ENCODE measurements around the gene JPH2.

JPH2 gene
- long read RNA-seq, result 0 reads

- Histone ChIP-seq H3K27ac (replicated peaks) (no peak within 1 kb of the TSS), H3K27me3 (ENCODE audit: insufficient read depth, poor library complexity, severe bottlenecking) (peaks cover 13% of the 10 kb centered on the region), H3K4me3 (replicated peaks; ENCODE audit: insufficient read depth, low read length) (no peak within 1 kb of the TSS)
- DNase-seq (ENCODE audit: low read depth in 1 of 2, low spot score in 1 of 2), result no peak
- TF ChIP-seq POLR2AphosphoS5 (IDR thresholded peaks at IDR 0.05; ENCODE audit: low read depth), result no peak
- no peak for TF ChIP-seq REST (IDR thresholded peaks at IDR 0.05; ENCODE audit: insufficient replicate concordance, low read depth)
- no peak for TF ChIP-seq CTCF (IDR thresholded peaks at IDR 0.05; ENCODE audit: insufficient read depth, low read length)
- TF ChIP-seq GABPA (IDR thresholded peaks at IDR 0.05; ENCODE audit: low read depth), result no peak
- TF ChIP-seq SPI1 (IDR thresholded peaks at IDR 0.05; ENCODE audit: borderline replicate concordance, low read depth), result no peak
These were observed at the start of gene JPH2 for GRCh38 chr20:44187054-44187771. Gene JPH2 (minus strand): TSS chr20:44187188. CDS start chr20:44186705, 483 bp downstream.

- H3K27me3 ChIP-seq (ENCODE audit: insufficient read depth, poor library complexity, severe bottlenecking), result no peaks in the 10 kb centered on the region
- no peak for DNase-seq (ENCODE audit: low read depth in 1 of 2, low spot score in 1 of 2)
- TF ChIP-seq GABPA (IDR thresholded peaks at IDR 0.05; ENCODE audit: low read depth), result no peak
- no peak for TF ChIP-seq SPI1 (IDR thresholded peaks at IDR 0.05; ENCODE audit: borderline replicate concordance, low read depth)
- no peak for TF ChIP-seq POLR2AphosphoS5 (IDR thresholded peaks at IDR 0.05; ENCODE audit: low read depth)
- no peak for TF ChIP-seq REST (IDR thresholded peaks at IDR 0.05; ENCODE audit: insufficient replicate concordance, low read depth)
- TF ChIP-seq CTCF (IDR thresholded peaks at IDR 0.05; ENCODE audit: insufficient read depth, low read length), result no peak
- H3K4me3 ChIP-seq (replicated peaks; ENCODE audit: insufficient read depth, low read length), result no peak overlapping the region
- no peak overlapping the region for H3K27ac ChIP-seq (replicated peaks)
These were observed 48.7 kb upstream of the JPH2 start for GRCh38 chr20:44235702-44236101.

GRCh38 chr20:44234566-44235317 is 47.8 kb upstream of the JPH2 start:
- Histone ChIP-seq H3K27me3 (ENCODE audit: insufficient read depth, poor library complexity, severe bottlenecking) (no peaks in the 10 kb centered on the region), H3K27ac (replicated peaks) (no peak overlapping the region), H3K4me3 (replicated peaks; ENCODE audit: insufficient read depth, low read length) (no peak overlapping the region)
- no peak for DNase-seq (ENCODE audit: low read depth in 1 of 2, low spot score in 1 of 2)
- TF ChIP-seq POLR2AphosphoS5 (IDR thresholded peaks at IDR 0.05; ENCODE audit: low read depth), result no peak
- TF ChIP-seq SPI1 (IDR thresholded peaks at IDR 0.05; ENCODE audit: borderline replicate concordance, low read depth), result no peak
- no peak for TF ChIP-seq GABPA (IDR thresholded peaks at IDR 0.05; ENCODE audit: low read depth)
- TF ChIP-seq REST (IDR thresholded peaks at IDR 0.05; ENCODE audit: insufficient replicate concordance, low read depth), result no peak
- TF ChIP-seq CTCF (IDR thresholded peaks at IDR 0.05; ENCODE audit: insufficient read depth, low read length), result no peak

Data from HL-60 (cell line).